ENCODE results near the gene MPP3.
A peak's percentile ranks its signal among the peaks of the same experiment; 100 is the strongest.

MPP3 gene

DNA sequence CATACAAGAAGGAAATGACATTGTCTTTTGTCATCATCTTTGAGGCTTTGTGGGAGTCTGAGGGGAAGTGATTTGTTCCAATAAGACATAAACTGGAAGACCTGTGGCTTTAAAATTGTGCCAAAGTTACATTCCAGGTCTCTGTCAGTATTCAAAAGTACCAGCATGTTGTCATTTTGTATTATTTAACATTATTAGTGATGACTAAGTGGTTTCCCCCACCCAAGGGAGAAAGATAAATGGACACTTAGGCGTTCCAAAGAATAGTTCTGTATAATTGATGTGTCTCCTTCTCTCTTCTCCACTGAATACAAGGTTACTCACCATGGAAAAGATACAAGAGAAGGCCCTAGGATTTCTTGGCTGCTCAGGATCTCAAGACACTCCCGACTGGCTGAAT is 48.9 kb downstream of the MPP3 start:
- Histone ChIP-seq H3K9me3 (ENCODE audit: low read depth, low read length) (no peaks in the 10 kb centered on the region), H3K27ac (no peak overlapping the region), H3K9ac (ENCODE audit: insufficient read length) (no peak overlapping the region), H3K4me3 (no peak overlapping the region), H3K36me3 (ENCODE audit: insufficient read depth, low read length) (no peaks in the 10 kb centered on the region)
- DNase-seq (ENCODE audit: low read depth, low spot score): no peak
- TF ChIP-seq POLR2AphosphoS5 (IDR thresholded peaks at IDR 0.05; ENCODE audit: borderline replicate concordance, low read depth, low read length): no peak
- TF ChIP-seq FOXP2 (optimal IDR thresholded peaks at IDR 0.05; ENCODE audit: control extremely low read depth, extremely low read length, insufficient read depth): no peak
- TF ChIP-seq EZH2 (IDR thresholded peaks at IDR 0.05): no peak

DNA sequence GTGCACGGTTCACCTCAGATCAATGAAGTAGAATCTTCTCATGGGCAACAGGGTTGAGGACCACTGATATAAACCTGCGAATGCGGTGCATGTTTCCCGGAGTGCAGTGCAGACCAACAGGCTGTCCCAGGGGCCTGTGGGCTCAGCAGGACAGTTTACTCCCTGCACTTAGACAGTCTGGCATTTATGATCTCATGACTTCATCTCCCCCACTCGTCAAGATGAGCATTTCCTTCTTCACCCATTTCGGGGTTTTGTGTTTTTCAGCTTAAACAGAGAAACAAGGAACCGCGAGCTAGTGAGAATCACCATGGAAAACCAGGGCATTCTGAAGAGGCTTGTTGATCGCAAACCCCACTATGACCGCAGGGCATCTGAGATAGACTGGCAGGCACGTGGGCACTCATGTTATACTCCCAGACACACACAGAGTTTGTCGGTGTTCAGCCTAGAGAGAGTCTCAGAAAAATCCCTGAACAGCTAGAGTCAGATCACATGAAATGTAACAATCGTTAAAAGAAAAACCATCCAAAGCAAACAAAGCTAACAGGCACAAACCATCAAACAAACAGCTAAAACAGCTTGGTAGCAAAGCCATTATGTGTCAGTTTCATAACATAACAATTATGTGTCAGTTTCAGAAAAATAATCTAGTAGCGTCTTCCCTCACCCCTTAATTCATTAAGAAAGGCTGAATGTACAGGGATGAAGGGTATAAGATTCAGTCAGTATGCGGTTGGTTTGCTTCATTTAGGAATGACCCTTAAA is 49.8 kb downstream of the MPP3 start:
- H3K36me3 ChIP-seq (ENCODE audit: insufficient read depth, low read length): no peaks in the 10 kb centered on the region

DNA sequence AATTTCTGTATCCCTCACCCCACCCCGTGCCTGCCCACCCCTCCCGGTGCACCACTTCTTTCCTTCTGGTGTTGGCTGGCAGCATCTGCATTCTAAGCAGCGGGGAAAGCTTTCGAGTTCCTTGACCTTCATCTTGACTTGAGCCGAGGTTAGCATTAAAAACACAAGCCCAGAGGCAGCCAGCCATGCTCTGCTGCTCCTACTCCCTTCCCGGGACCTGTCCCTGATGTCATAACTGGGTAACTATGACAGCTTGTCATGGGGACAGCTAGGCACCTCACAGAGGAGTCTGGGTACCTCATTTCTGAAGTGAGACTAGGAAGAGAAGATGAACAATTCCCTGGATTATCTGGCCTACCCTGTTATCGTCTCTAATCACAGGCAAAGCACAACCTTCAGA is 52.8 kb downstream of the MPP3 start, which contains the start of gene CFAP97D1:
CFAP97D1 (plus strand) TSS at position 301 of the 400 bp plus-strand sequence; CDS start at position 329, 28 bp downstream.
- no peak within 1 kb of the TSS for H3K27ac ChIP-seq
- H3K9ac ChIP-seq (ENCODE audit: insufficient read length): peak within 1 kb of the TSS; percentile 72
- peak within 1 kb of the TSS; percentile 98 for H3K4me3 ChIP-seq
- no peaks in the 10 kb centered on the region for H3K36me3 ChIP-seq (ENCODE audit: insufficient read depth, low read length)
- DNase-seq (ENCODE audit: low read depth, low spot score): no peak
- no peaks in the 10 kb centered on the region for H3K9me3 ChIP-seq (ENCODE audit: low read depth, low read length)
- TF ChIP-seq EZH2 (IDR thresholded peaks at IDR 0.05) (no peak), FOXP2 (optimal IDR thresholded peaks at IDR 0.05; ENCODE audit: control extremely low read depth, extremely low read length, insufficient read depth) (no peak), POLR2AphosphoS5 (IDR thresholded peaks at IDR 0.05; ENCODE audit: borderline replicate concordance, low read depth, low read length) (no peak)

More for the DNA sequence above, 49.8 kb downstream of the MPP3 start:
- no peak overlapping the region for H3K27ac ChIP-seq
- DNase-seq (ENCODE audit: low read depth, low spot score): no peak
- no peak overlapping the region for H3K9ac ChIP-seq (ENCODE audit: insufficient read length)
- H3K4me3 ChIP-seq: no peak overlapping the region
- no peak for TF ChIP-seq FOXP2 (optimal IDR thresholded peaks at IDR 0.05; ENCODE audit: control extremely low read depth, extremely low read length, insufficient read depth)
- no peak for TF ChIP-seq POLR2AphosphoS5 (IDR thresholded peaks at IDR 0.05; ENCODE audit: borderline replicate concordance, low read depth, low read length)
- no peak for TF ChIP-seq EZH2 (IDR thresholded peaks at IDR 0.05)
- no peaks in the 10 kb centered on the region for H3K9me3 ChIP-seq (ENCODE audit: low read depth, low read length)

DNA sequence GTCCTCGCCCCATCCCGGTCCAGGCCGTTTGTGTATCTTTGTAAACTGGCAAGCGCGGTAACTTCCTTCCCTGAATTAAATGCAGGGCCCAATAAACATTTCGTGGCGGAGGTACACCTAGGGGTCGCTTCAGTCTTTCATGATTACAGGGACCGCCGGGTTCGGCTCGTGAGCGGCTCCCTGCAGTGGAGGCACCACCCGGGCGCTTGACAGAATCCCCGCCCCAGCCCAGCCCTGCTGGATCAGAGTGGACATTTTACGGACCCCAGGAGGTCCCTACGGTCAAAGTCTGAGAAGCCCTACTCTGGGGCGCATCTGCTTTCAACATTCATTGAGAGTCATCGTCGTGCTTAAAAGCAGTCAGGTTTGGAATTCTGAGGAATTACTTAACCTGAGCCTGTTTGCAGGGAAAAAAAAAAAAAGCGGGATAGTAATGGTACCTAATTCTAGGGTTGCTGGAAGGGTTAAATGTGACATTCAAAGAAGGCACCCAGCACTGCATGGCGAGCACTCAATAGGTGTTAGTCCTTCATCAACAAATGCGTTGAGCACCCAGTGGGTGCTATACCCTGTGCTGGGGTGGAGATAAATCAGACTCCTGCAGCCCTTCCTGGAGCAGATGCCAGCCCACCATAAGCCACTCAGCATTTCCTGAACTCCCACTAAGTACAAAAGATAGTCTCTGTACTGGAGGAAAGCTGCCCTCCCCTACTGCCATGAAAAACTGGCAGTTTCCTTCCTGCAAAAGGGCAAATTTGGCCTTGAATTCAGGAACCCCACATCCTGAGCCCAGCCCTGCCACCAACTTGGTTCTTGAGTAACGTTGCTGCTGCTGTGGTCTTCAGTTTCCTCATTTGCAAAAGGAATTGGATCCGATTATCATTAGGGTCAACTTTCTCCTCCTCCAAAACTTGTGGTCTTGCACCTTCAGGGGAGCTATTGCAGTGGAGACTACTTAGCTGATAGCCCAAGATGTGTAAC is 53.5 kb downstream of the MPP3 start:
- peaks cover 4% of the 10 kb centered on the region; the same call in 1 of the 2 replicates for H3K36me3 ChIP-seq (ENCODE audit: insufficient read depth, low read length)
- DNase-seq (ENCODE audit: low read depth, low spot score): no peak
- peak overlapping the region; percentile 98 for H3K4me3 ChIP-seq
- peak overlapping the region; percentile 72 for H3K9ac ChIP-seq (ENCODE audit: insufficient read length)
- no peaks in the 10 kb centered on the region for H3K9me3 ChIP-seq (ENCODE audit: low read depth, low read length)
- TF ChIP-seq POLR2AphosphoS5 (IDR thresholded peaks at IDR 0.05; ENCODE audit: borderline replicate concordance, low read depth, low read length): peak; percentile 77
- TF ChIP-seq EZH2 (IDR thresholded peaks at IDR 0.05): no peak
- TF ChIP-seq FOXP2 (optimal IDR thresholded peaks at IDR 0.05; ENCODE audit: control extremely low read depth, extremely low read length, insufficient read depth): no peak
- H3K27ac ChIP-seq: no peak overlapping the region

DNA sequence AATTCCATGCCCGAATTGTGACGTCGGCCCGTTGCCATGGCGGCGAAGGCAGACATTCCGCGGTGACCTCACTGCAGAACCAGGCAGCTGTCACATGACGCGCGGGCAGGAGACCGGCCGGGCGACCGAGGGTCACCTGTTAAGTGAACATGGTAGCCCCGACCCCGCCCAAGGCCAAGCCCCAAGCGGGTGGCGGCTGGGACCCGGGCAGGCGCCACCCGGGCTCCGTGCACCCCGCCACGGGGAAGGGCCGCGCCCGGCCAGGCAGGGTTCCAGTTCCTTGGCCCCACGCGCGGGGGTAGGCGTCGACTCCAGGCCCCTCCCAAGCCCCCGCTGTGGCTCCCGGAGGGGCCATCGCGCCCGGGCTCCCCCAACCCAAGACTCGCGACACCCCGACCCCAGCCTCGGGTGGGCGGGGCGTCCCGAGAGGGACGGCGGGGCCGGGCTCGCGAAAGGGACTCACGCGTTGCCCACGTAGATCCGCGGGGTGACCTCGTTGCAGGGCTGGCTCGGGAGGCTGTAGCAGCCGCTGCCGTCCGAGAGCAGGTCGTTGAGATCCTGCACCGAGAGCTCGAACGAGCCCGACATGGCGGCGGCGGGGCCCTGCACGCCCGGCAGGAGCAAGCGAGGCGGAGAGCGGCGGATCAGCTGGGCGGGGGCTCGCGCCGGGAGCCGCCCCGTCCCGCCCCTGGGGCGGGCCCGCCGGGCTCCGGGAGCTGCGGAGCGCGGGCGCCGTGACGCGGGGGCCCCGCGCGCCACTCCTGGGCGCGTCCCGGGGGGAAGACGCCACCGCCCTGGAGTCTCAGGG is 54.4 kb downstream of the MPP3 start, which contains the start of gene DUSP3:
DUSP3 (minus strand) TSS at position 641 of the 808 bp plus-strand sequence; CDS start at position 588, 53 bp downstream.
- Histone ChIP-seq H3K27ac (peak within 1 kb of the TSS; percentile 67), H3K4me3 (peak within 1 kb of the TSS; percentile 98), H3K9me3 (ENCODE audit: low read depth, low read length) (no peaks in the 10 kb centered on the region), H3K9ac (ENCODE audit: insufficient read length) (peak within 1 kb of the TSS; percentile 90), H3K36me3 (ENCODE audit: insufficient read depth, low read length) (peaks cover 8% of the 10 kb centered on the region; the same call in 1 of the 2 replicates)
- TF ChIP-seq EZH2 (IDR thresholded peaks at IDR 0.05) (no peak), POLR2AphosphoS5 (IDR thresholded peaks at IDR 0.05; ENCODE audit: borderline replicate concordance, low read depth, low read length) (peak; percentile 58; the same call in 1 of the 2 replicates), FOXP2 (optimal IDR thresholded peaks at IDR 0.05; ENCODE audit: control extremely low read depth, extremely low read length, insufficient read depth) (no peak)
- DNase-seq (ENCODE audit: low read depth, low spot score): no peak

DNA sequence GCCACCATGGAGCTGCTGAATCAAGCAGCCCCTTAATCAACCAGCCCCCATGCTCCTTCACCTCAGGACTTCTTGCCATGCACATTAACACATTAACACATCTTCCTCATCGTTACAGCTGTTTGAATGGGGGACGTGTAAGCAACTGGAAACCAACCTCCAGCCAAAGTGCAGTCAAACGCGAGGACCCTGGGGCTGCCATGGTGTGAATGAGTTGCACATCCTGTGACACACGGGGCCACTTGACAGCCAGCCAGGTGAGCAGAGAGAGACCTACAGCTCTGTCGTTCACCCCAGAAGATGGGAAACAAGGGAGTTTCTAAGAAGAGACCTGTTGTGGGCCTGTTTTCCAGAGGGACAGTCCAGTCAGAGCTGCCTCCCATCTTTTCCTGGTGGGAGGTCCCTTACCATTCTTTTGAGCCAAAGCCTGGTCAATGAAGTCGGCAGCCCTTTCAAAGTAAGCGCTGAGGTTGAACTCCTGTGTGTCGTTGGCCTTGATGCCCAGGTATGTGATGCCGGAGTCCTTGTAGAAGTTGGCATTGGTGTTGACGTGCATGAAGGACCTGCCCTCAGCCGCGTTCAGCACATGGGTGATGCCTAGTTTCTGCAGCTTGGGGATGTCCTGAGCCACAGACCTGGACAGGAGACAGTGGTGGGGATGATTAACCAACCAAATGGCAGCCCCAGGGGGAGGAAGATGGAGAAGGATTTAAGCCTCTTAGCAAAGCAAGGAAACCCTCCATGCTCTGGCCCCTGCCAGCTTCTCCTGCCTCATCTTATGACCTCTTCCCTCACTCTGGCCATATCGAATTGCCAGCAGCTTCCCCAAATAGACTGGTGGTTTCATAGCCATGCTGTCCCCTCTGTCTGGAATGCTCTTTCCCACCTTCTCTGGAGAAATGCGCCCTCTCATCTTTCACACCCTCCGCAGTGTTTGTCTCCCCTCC is 58.4 kb downstream of the MPP3 start:
- Histone ChIP-seq H3K9me3 (ENCODE audit: low read depth, low read length) (no peaks in the 10 kb centered on the region), H3K9ac (ENCODE audit: insufficient read length) (no peak overlapping the region), H3K27ac (no peak overlapping the region), H3K36me3 (ENCODE audit: insufficient read depth, low read length) (peaks cover 23% of the 10 kb centered on the region; the same call in 1 of the 2 replicates), H3K4me3 (no peak overlapping the region)
- no peak for DNase-seq (ENCODE audit: low read depth, low spot score)
- TF ChIP-seq POLR2AphosphoS5 (IDR thresholded peaks at IDR 0.05; ENCODE audit: borderline replicate concordance, low read depth, low read length) (no peak), FOXP2 (optimal IDR thresholded peaks at IDR 0.05; ENCODE audit: control extremely low read depth, extremely low read length, insufficient read depth) (no peak), EZH2 (IDR thresholded peaks at IDR 0.05) (no peak)

All from SK-N-MC (cell line).